NCI-H2171 (cell line): Measurements from ENCODE around the gene GATA1.
"Not testable (repeated sequence)": the region's sequence is repeated elsewhere in the genome, so short reads cannot be mapped to it uniquely, and the experiment has no call there.

ENCODE experiments used
- DNase-seq: peaks from one replicate; lab custom pipeline; 2025; lab: John Stamatoyannopoulos, UW

GATA1 gene

DNA sequence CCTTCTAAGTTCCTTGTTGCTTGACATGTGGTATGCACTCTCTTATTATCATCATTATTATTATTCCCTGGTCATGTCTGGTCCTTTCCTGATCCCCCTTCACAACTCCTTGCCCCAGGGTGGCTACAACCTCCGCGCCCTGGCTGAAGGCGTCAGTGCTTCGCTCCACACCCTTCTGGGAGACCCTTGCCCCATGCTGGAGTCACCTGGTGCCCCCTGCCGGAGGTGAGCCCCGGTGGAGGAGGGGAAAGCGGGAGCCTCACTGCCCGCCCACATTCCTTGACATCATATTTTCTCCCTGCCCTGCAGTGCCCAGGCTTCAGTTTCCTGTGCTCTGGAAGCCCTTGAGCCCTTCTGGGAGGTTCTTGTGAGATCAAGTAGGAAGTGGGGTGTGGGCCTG lies 28.9 kb downstream of the GATA1 start:
- no peak for DNase-seq

DNA sequence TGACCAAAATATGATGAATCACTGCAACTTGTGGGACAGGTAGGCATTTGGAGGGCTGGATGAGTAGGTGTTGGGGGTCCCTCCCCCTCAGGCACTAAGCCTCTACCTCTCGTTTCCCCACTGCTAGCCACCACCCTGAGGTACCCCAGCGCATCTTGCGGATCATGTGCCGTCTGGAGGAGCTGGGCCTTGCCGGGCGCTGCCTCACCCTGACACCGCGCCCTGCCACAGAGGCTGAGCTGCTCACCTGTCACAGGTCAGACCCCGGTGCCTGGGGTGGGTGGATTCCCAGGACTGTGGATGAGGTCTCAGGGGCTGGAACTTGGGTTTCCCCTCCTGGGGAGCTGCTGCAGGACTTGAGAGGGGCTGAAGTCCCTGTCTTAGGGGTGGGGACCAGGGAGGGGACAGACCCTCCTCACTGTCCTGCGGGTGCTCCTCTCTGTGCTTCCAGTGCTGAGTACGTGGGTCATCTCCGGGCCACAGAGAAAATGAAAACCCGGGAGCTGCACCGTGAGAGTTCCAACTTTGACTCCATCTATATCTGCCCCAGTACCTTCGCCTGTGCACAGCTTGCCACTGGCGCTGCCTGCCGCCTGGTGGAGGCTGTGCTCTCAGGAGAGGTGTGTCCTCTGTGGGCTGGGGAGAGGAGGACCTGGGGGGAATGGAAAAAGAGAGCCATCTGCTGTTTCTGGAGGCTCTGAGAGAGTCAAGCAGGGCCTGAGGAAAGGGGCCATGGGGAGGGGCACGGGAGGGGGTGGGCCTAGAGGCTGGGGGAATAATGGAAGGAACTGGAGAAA lies 29.8 kb downstream of the GATA1 start:
- DNase-seq, result no peak

DNA sequence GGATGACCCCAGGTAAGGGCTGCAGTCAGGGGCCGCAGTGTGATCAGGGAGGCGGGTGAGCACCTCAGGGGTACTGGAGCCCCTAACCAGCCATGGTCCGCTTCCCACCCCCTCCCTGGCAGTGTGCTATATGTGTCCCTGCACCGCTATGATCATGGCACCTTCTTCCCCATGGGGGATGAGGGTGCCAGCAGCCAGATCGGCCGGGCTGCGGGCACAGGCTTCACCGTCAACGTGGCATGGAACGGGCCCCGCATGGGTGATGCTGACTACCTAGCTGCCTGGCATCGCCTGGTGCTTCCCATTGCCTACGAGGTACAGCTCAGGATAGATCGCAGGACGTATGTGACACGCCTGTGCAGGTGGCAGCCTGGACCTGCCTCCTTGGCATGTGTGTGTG lies 31.7 kb downstream of the GATA1 start:
- no peak for DNase-seq

GRCh38 chrX:48818866-48819265 lies 32.5 kb downstream of the GATA1 start:
- DNase-seq, result no peak

GRCh38 chrX:48819394-48819793 lies 33.0 kb downstream of the GATA1 start:
- DNase-seq, result not testable (repeated sequence)

GRCh38 chrX:48823053-48823452 lies 36.7 kb downstream of the GATA1 start:
- DNase-seq, result no peak

DNA sequence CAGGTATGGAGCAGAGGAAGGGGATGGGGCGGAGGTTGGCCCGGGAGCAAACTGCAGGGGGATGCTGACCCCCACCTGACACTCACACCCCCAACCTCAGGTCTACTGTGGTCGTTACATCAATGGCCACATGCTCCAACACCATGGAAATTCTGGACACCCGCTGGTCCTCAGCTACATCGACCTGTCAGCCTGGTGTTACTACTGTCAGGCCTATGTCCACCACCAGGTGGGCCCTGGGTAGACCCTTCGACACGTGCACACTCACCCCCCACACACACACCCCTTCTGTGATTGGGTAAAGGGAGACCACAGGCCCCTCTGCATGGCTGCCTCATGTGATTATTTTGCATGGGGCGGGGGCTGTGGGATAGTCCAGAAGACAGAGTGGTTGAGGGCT lies 37.7 kb downstream of the GATA1 start:
- no peak for DNase-seq

GRCh38 chrX:48826135-48826875 lies 39.9 kb downstream of the GATA1 start, which contains the start of gene ERAS:
Gene ERAS, plus strand, starts transcription at chrX:48826513. Its CDS starts 2,611 bp downstream, at chrX:48829124.
- no peak for DNase-seq

GRCh38 chrX:48826876-48827653 lies 40.7 kb downstream of the GATA1 start:
- DNase-seq, result no peak

DNA sequence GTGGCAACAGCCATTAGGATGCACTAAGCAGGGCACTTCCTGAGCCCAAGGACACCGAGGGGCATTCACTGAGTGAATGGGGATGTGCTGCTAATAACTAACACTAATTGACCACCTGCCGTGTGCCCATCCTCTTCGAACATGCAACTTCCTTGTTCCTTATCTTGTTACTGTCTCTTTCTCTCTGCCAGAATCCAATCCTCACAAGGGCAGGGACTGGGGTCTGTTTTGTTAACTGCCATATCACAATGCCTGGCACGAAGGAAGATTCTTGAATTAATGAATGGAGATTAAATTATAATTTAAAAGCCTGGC lies 41.2 kb downstream of the GATA1 start:
- no peak for DNase-seq

DNA sequence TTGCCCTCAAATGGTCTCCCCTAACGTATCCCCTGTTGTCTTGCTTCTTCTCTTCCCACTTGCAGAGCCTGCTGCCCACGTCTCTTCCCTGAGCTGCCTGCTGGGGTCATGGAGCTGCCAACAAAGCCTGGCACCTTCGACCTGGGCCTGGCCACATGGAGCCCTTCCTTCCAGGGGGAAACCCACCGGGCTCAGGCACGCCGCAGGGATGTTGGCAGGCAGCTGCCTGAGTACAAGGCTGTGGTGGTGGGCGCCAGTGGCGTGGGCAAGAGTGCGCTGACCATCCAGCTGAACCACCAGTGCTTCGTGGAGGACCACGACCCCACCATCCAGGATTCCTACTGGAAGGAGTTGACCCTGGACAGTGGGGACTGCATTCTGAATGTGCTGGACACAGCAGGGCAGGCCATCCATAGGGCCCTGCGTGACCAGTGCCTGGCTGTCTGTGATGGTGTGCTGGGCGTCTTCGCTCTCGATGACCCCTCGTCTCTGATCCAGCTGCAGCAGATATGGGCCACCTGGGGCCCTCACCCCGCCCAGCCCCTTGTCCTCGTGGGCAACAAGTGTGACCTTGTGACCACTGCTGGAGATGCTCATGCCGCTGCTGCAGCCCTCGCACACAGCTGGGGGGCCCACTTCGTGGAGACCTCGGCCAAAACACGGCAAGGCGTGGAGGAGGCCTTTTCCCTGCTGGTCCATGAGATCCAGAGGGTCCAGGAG lies 42.8 kb downstream of the GATA1 start:
- DNase-seq, result no peak

DNA sequence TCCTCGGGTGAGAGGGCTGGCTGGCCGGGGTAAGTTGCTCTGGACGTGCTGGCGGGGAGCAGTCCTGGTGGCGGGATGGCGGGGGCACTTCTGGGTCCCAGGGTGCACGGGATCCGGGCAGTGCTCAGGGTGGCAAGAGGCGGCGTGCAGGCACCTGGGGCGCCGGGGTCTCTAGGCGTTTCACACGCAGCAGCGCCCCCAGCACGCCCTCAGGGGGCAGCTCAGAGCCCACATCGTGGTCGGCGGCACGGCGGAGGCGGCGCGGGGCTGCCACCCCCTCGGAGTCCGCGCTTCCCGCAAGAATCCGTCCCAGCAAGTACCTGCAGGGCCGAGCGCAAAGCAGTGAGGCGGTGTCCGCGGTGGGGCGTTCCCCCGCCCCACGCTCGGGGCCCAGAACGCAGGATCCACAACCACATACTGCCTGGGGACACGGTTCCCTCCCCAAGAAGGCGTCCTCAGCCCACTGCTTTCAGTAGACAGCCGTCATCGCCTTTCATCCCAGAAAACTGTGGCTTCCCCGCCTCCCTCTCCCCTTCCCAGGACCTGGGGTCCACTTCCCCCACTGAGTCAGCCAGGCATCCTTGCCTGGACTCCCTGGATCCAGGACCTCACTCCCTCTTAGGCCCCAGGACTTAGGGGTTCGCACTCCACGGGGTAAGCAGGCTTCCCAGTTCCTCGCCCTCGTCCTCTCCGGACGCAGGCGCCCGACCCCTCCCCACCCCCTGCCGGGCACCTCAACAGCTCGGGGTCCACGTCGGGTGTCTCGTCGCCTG lies 44.9 kb downstream of the GATA1 start:
- DNase-seq, result no peak

DNA sequence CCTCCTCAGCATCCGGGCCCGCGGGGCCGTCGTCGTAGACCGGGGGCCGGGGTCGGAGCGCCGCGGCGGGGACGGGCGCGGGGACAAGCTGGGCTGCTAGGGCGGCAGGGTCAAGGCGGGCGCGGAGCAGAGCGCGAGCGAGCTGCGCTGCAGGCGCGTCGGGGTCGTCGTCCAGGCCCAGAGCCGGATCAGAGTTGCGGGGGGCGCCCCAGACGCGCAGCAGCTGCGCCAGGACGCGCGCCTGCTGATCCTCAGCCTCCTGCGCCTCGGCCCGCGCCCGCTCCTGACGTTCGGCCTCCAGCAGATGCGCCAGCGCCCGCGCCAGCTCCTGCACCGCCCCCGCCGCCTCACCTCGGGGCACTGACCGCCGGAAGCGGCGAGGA lies 45.5 kb downstream of the GATA1 start:
- no peak for DNase-seq

GRCh38 chrX:48833542-48834138 lies 47.2 kb downstream of the GATA1 start:
- DNase-seq, result no peak

GRCh38 chrX:48834383-48834709 lies 48.0 kb downstream of the GATA1 start:
- no peak for DNase-seq

GRCh38 chrX:48835524-48836329 lies 49.3 kb downstream of the GATA1 start, which contains the start of gene PCSK1N:
Gene PCSK1N, minus strand, starts transcription at chrX:48835610. Its CDS starts 78 bp downstream, at chrX:48835532.
- DNase-seq, result peak; percentile 75

DNA sequence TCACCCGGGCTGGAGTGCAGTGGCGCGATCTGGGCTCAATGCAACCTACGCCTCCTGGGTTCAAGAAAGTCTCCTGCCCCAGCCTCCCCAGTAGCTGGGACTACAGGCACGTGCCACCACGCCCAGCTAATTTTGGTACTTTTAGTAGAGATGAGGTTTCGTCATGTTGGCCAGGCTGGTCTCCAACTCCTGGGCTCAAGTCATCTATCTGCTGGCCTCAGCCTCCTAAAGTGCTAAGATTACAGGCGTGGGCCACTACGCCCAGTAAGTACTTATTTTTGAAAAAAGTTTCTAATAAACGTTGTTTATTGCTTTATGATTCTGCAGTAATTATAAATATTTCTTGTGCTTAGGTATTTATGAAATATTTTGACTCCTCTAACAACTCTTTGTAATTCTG lies 53.3 kb downstream of the GATA1 start:
- DNase-seq, result no peak
